Gastrocnemius medialis (tissue), 4 donors: ENCODE results near the gene INF2.

ENCODE experiments used
- CTCF ChIP-seq, 5 experiments: fragments of 450-650 bp in 3 of 5; fragments of 200-600 bp in 2 of 5; sonication (generic) in 2 of 5; IDR thresholded peaks in 4 of 5; conservative IDR thresholded peaks in 1 of 5; 1 replicate in 4 of 5; 2 replicates in 1 of 5; pipeline ENCODE4 v1.5.1; 2016 to 2019; ENCODE audit warnings: antibody characterized with exemption in 5 of 5, mild to moderate bottlenecking in 3 of 5, moderate library complexity in 3 of 5
- POLR2A ChIP-seq, 2 donors: fragments of 450-650 bp; IDR thresholded peaks; one replicate each; pipeline ENCODE4 v1.6.1; 2017; ENCODE audit warnings: antibody characterized with exemption in 2 of 2, mild to moderate bottlenecking in 2 of 2, moderate library complexity in 2 of 2

GRCh38 chr14:104664107-104664506 is 25.3 kb upstream of the INF2 start:
- TF ChIP-seq CTCF (IDR thresholded peaks at IDR 0.05 in 4 of 5, conservative IDR thresholded peaks at IDR 0.05 in 1 of 5) (no peak), POLR2A (IDR thresholded peaks at IDR 0.05) (no peak)
